Testis (tissue), 3 donors: ENCODE results near the gene SMYD3. TPM values are rescaled to one million over a fixed set of nuclear protein-coding genes. Genes with fewer than 3 reads are reported as not detected.
A peak's percentile ranks its signal among the peaks of the same experiment; 100 is the strongest.

Experiments used
- DNase-seq: peaks from one replicate; pipeline ENCODE4 v3.0.0-alpha.2; 2019
- H3K27ac ChIP-seq, 2 donors: fragments of 200-600 bp; sonication (generic); one replicate each; pipeline ENCODE4 v1.5.1; 2019
- H3K27me3 ChIP-seq: fragments of 200-600 bp; sonication (generic); one replicate; pipeline ENCODE4 v1.5.1; 2019
- H3K36me3 ChIP-seq: fragments of 200-600 bp; sonication (generic); one replicate; pipeline ENCODE4 v1.5.1; 2017; ENCODE audit warnings: low read depth; ENCODE audit errors: missing control alignments
- H3K4me1 ChIP-seq: fragments of 200-600 bp; sonication (generic); one replicate; pipeline ENCODE4 v1.5.1; 2019
- H3K4me3 ChIP-seq, 2 donors: fragments of 200-600 bp; sonication (generic); one replicate each; pipeline ENCODE4 v1.5.1; 2017 to 2019
- H3K9me3 ChIP-seq: fragments of 200-600 bp; sonication (generic); one replicate; pipeline ENCODE4 v1.5.1; 2017
- CTCF ChIP-seq, 3 experiments: fragments of 450-650 bp in 2 of 3; fragments of 200-600 bp in 1 of 3; sonication (generic) in 1 of 3; IDR thresholded peaks; one replicate each; pipeline ENCODE4 v1.5.1; 2016 to 2019; ENCODE audit warnings: antibody characterized with exemption in 3 of 3, mild to moderate bottlenecking in 2 of 3, moderate library complexity in 1 of 3
- POLR2A ChIP-seq: fragments of 450-650 bp; IDR thresholded peaks from one replicate; pipeline ENCODE4 v1.6.1; 2017; ENCODE audit warnings: antibody characterized with exemption, mild to moderate bottlenecking, moderate library complexity
- WGBS, 2 donors: methylation state at CpG; one replicate each; pipeline ENCODE4 v1.1.5; 2018; 5-methylcytosine and 5-hydroxymethylcytosine counted together
- intact Hi-C: fragments of 100-400 bp; cut with DNase I; formaldehyde crosslinking; loops from one replicate; pipeline ENCODE4 v1.15.1; 2023; ENCODE audit warnings: low total_unique reads
- polyA plus RNA-seq: library from polyadenylated mRNA; stranded (reverse); fragments of 350-450 nt; fragmentation: Illumina TruSeq; extraction: RNeasy Lipid Tissue Mini Kit (QIAGEN cat#74804); gene quantifications from one replicate; pipeline ENCODE4 v1.2.3, GENCODE V29; 2014; ENCODE audit warnings: low read depth, low replicate concordance; ENCODE audit not compliant: insufficient read depth
- total RNA-seq, 2 donors: library from RNA; depleted of rRNA; stranded (reverse); fragments of >200 nt; gene quantifications; one replicate each; pipeline ENCODE4 v1.2.3, GENCODE V29; 2016

The SMYD3 gene
- total and polyA plus RNA-seq, 3 donors from 2014 or later = 23.0 to 38.8 (median 38.7) TPM

- H3K4me1 ChIP-seq = peaks cover 14% of the 10 kb centered on the region
- DNase-seq = peak; percentile 91
- H3K27ac ChIP-seq = peak overlapping the region in 1 of 2 donors; percentile 1
- no peaks in the 10 kb centered on the region for H3K27me3 ChIP-seq
- TF ChIP-seq CTCF (IDR thresholded peaks at IDR 0.05) = no peak
- TF ChIP-seq POLR2A = no peak
- intact Hi-C loops = no loop called here
- no peak overlapping the region for H3K4me3 ChIP-seq
- WGBS, 2 donors = 42 to 47% methylated on average over 12 of the region's 12 CpGs
- no peaks in the 10 kb centered on the region for H3K9me3 ChIP-seq
- no peaks in the 10 kb centered on the region for H3K36me3 ChIP-seq
These were observed 632.0 kb downstream of the SMYD3 start for GRCh38 chr1:245874942-245875580.

GRCh38 chr1:245873883-245874671 is 633.0 kb downstream of the SMYD3 start:
- 80 to 89% methylated on average over 7 of the region's 7 CpGs for WGBS, 2 donors
- intact Hi-C loops = no loop called here
- Histone ChIP-seq H3K27me3 (no peaks in the 10 kb centered on the region), H3K27ac (no peak overlapping the region), H3K9me3 (no peaks in the 10 kb centered on the region), H3K4me3 (no peak overlapping the region), H3K4me1 (peaks cover 14% of the 10 kb centered on the region), H3K36me3 (no peaks in the 10 kb centered on the region)
- no peak for DNase-seq
- TF ChIP-seq POLR2A = no peak
- no peak for TF ChIP-seq CTCF (IDR thresholded peaks at IDR 0.05)

DNA sequence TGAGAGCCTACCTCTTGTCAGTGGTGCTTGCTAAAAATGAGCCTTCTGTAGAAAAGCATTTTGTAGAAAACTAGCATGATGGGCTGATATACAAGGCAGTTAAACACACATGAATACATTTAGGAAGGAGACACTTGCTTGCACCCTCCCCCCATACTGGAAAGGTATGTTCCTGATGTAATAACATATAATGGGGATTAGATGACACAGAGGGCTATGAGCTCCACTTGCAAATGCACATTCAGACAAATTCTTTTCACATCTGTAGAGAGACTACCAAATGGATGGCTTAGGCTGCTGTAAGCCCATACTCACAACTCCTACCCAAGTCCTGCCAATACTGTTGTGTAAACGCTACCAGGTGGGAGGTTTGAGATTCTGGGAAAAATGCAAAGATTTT is 634.0 kb downstream of the SMYD3 start:
- intact Hi-C loops = no loop called here
- Histone ChIP-seq H3K27me3 (no peaks in the 10 kb centered on the region), H3K36me3 (no peaks in the 10 kb centered on the region), H3K9me3 (no peaks in the 10 kb centered on the region), H3K4me3 (no peak overlapping the region), H3K4me1 (peaks cover 14% of the 10 kb centered on the region), H3K27ac (no peak overlapping the region)
- DNase-seq = no peak
- 94 to 100% methylated on average over 1 of the region's 1 CpG for WGBS, 2 donors
- TF ChIP-seq POLR2A = no peak
- TF ChIP-seq CTCF (IDR thresholded peaks at IDR 0.05) = no peak

- Histone ChIP-seq H3K36me3 (no peaks in the 10 kb centered on the region), H3K4me1 (peaks cover 14% of the 10 kb centered on the region), H3K27me3 (no peaks in the 10 kb centered on the region), H3K4me3 (no peak overlapping the region), H3K27ac (no peak overlapping the region), H3K9me3 (no peaks in the 10 kb centered on the region)
- intact Hi-C loops = no loop called here
- TF ChIP-seq CTCF (IDR thresholded peaks at IDR 0.05) (no peak), POLR2A (no peak)
- 96% methylated on average over 8 of the region's 8 CpGs for WGBS, 2 donors
- no peak for DNase-seq
These were observed 634.6 kb downstream of the SMYD3 start for GRCh38 chr1:245872475-245872874.
